ENCODE data around the gene SLU7. TPM values are rescaled to one million over a fixed set of nuclear protein-coding genes. Genes with fewer than 3 reads are reported as not detected.

SLU7 gene
- total RNA-seq, 4 donors from 2014 or later = 65.6 to 125 (median 87.5) TPM

DNA sequence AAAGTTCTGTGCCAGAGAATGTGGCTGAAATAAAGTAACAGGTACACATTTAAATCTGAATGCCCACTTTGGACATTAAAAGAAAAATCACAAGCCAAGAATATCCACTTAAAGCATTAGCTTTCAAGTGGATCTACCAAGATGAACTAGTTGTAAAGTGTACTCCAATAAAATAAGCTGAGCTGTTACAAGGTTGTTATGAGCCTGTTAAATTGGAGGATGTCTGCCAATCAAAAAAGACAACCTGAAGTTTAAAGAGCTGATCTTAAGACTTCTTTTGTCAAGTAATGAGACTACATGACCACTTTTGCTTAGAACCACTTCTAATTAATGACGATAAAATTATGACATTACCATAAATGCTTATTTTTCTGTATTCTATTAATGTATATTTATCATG lies 21.4 kb downstream of the SLU7 start:
- 88 to 94% methylated on average over 1 of the region's 1 CpG for WGBS, 2 donors
- H3K4me3 ChIP-seq (ENCODE audit: low read depth, poor library complexity, severe bottlenecking) = no peak overlapping the region
- DNase-seq (ENCODE audit: low spot score in 2 of 2) = no peak
- intact Hi-C loops (cut with DNase I; ENCODE audit: low total_unique reads) = loop anchor here (5.0 kb wide), 1 partner anchor 365 kb away; no protein-coding TSS in a partner anchor
- no peak for TF ChIP-seq POLR2A (IDR thresholded peaks at IDR 0.05)
- TF ChIP-seq, protein P1, sequence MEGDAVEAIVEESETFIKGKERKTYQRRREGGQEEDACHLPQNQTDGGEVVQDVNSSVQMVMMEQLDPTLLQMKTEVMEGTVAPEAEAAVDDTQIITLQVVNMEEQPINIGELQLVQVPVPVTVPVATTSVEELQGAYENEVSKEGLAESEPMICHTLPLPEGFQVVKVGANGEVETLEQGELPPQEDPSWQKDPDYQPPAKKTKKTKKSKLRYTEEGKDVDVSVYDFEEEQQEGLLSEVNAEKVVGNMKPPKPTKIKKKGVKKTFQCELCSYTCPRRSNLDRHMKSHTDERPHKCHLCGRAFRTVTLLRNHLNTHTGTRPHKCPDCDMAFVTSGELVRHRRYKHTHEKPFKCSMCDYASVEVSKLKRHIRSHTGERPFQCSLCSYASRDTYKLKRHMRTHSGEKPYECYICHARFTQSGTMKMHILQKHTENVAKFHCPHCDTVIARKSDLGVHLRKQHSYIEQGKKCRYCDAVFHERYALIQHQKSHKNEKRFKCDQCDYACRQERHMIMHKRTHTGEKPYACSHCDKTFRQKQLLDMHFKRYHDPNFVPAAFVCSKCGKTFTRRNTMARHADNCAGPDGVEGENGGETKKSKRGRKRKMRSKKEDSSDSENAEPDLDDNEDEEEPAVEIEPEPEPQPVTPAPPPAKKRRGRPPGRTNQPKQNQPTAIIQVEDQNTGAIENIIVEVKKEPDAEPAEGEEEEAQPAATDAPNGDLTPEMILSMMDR (IDR thresholded peaks at IDR 0.05) = no peak

DNA sequence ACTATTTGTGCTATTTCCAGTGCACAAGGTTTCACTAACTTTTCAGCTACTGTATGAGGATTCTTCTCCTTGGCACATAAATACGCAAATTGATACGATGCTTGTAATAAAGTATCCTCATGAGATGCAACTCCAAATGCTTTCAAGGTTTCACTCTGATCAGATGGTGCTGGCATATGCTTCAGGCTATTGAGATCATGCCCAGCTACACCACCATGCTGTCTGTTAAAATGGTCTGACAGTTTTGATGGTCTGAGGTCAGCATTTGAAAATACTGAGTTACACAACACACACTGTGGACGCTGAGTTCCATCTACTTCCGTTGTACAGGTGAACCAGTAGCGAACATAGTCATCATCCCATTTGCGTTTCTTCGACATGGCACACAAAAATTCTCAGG lies 23.8 kb downstream of the SLU7 start:
- no peak for TF ChIP-seq POLR2A (IDR thresholded peaks at IDR 0.05)
- TF ChIP-seq, protein P1 (IDR thresholded peaks at IDR 0.05) = no peak
- DNase-seq (ENCODE audit: low spot score in 2 of 2) = no peak
- intact Hi-C loops (cut with DNase I; ENCODE audit: low total_unique reads) = loop anchor here (5.0 kb wide), 1 partner anchor 363 kb away; no protein-coding TSS in a partner anchor
- 86 to 91% methylated on average over 7 of the region's 7 CpGs for WGBS, 2 donors
- no peak overlapping the region for H3K4me3 ChIP-seq (ENCODE audit: low read depth, poor library complexity, severe bottlenecking)

DNA sequence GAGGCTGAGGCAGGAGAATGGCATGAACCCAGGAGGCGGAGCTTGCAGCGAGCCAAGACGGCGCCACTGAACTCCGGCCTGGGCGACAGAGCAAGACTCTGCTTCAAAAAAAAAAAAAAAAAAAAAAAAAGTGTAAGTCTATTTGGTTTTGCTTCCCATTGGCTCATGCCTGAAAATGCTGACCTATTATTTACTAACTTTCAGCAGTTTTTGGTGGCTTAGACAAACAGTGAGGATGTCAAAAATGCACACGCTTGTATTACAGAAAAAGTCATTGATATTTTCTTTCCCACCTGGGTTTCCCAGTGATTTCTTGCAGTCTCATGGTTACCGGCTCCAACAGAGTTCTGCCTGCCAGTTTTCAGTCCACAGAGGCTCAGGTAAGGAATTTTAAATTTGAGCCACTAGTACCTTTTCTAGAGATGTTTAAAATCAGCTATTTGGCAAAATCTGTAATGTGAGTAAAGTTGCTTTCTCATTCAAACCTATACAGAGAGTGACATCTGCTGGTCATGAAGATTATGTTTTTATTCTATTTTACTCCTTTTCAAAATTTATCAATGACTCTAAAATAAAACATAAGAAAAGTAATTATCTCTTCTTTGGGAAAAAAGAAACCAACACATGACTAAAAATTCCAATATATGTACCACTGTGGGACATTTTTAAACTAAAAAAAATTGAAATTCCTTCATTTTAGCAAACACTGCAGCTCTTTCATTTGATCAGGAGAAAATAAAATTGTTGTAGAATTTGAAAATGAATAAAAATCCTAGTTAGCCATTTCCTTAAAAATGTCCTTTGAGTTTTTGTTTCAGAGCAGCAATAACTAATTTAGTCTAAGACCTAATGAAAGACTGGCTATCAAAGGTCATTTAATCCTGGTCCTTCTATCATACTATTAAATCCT lies 27.8 kb downstream of the SLU7 start:
- intact Hi-C loops (cut with DNase I; ENCODE audit: low total_unique reads) = no loop called here
- H3K4me3 ChIP-seq (ENCODE audit: low read depth, poor library complexity, severe bottlenecking) = no peak overlapping the region
- WGBS, 2 donors = 78 to 79% methylated on average over 8 of the region's 8 CpGs
- DNase-seq (ENCODE audit: low spot score in 2 of 2) = no peak
- TF ChIP-seq, protein P1 (IDR thresholded peaks at IDR 0.05) = no peak
- TF ChIP-seq POLR2A (IDR thresholded peaks at IDR 0.05) = no peak

DNA sequence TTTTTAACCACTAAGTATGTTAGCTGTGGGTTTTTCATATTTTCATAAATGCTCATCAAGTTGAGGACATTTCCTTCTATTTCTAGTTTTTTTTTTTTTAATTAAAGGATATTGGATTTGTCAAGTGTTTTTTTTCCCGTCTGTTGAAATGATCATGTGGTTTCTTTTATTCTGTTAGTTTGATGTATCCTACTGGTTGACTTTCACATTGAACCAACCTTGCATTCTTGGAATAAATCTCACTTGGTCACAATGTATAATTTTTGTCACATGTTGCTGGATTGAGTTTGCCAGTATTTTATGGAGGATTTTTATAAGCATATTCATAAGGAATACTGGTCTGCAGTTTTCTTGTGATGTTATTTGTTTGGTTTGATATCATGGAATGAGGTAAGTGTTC lies 31.4 kb downstream of the SLU7 start:
- WGBS, 2 donors = 96% methylated on average over 1 of the region's 1 CpG
- intact Hi-C loops (cut with DNase I; ENCODE audit: low total_unique reads) = no loop called here
- TF ChIP-seq, protein P1 (IDR thresholded peaks at IDR 0.05) = no peak
- no peak for TF ChIP-seq POLR2A (IDR thresholded peaks at IDR 0.05)
- H3K4me3 ChIP-seq (ENCODE audit: low read depth, poor library complexity, severe bottlenecking) = no peak overlapping the region
- no peak for DNase-seq (ENCODE audit: low spot score in 2 of 2)

DNA sequence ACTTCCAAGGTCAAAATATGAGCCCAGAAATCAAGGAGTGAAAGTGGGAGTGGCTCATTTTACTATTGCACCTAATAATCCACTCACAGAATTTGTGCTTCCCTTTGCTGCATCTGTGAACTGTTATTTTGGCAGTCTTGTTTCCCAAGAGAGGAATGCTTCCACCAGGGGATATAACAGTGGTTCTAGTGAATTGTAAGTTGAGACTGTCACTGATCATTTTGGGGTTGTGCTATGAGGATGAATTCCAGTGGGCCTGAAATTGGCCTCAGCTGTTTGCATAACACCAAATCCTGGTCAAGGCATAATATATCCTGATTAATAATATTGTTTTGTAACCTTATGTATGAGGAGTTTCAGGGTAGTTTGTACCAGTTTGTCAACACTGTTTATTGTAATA lies 33.4 kb downstream of the SLU7 start:
- intact Hi-C loops (cut with DNase I; ENCODE audit: low total_unique reads) = no loop called here
- DNase-seq (ENCODE audit: low spot score in 2 of 2) = no peak
- no peak overlapping the region for H3K4me3 ChIP-seq (ENCODE audit: low read depth, poor library complexity, severe bottlenecking)
- TF ChIP-seq POLR2A (IDR thresholded peaks at IDR 0.05) = no peak
- TF ChIP-seq, protein P1 (IDR thresholded peaks at IDR 0.05) = no peak
